GM10266 (cell line): ENCODE data around the gene DOC2B.
"Not testable (repeated sequence)": the region's sequence is repeated elsewhere in the genome, so short reads cannot be mapped to it uniquely, and the experiment has no call there.

Source experiments
- DNase-seq: peaks from one replicate; pipeline ENCODE4 v3.0.0; 2012; ENCODE audit errors: extremely low spot score
- TF ChIP-seq, protein P1 (sequence below): IDR thresholded peaks from 2 replicates; pipeline ENCODE4 v1.5.1; 2012; ENCODE audit warnings: mild to moderate bottlenecking, low read depth; ENCODE audit not compliant: control insufficient read depth, insufficient read depth; ENCODE audit errors: missing control alignments

Gene DOC2B

DNA sequence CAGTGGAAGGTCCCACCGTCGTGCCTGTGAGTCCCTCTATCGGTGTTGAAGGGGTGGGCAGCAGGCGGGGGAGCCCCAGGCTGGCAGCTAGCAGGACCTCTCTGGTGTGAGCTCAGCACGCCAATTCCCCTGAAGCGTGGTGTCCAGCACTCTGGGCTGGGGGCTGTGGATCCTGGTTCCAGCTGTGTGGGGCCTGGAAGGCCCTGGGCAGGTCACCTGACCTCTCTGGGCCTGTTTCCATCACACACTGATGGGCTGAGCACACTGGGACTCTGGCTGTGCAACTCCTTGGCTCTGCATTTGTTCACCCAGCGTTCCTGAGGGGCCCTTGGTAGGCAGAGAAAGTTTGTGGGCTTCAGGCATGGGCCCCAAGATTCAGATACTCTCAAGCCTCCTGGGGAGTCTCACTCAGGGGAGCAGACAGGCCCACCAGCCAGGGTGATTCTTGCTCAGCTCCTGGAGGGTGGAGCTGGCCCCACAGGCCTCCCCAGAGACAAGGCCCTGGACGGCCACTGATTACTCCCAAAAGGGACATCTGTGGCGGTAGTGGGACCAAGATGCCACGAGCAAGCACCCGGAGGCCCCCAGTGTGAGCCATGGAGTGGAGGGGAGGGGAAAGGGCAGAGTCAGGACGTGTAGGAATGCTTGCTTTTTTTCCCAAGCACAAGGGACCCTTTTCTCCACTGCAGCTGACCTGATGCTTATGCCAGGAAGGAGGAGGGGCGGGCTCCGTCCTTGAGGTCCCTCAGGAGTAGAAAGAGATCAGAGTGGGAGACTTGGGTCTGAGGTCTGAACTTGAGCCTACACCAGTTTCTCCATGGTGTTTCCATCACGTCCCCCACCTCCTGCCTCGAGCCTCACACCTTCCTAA is 35.5 kb downstream of the DOC2B start:
- TF ChIP-seq, protein P1, sequence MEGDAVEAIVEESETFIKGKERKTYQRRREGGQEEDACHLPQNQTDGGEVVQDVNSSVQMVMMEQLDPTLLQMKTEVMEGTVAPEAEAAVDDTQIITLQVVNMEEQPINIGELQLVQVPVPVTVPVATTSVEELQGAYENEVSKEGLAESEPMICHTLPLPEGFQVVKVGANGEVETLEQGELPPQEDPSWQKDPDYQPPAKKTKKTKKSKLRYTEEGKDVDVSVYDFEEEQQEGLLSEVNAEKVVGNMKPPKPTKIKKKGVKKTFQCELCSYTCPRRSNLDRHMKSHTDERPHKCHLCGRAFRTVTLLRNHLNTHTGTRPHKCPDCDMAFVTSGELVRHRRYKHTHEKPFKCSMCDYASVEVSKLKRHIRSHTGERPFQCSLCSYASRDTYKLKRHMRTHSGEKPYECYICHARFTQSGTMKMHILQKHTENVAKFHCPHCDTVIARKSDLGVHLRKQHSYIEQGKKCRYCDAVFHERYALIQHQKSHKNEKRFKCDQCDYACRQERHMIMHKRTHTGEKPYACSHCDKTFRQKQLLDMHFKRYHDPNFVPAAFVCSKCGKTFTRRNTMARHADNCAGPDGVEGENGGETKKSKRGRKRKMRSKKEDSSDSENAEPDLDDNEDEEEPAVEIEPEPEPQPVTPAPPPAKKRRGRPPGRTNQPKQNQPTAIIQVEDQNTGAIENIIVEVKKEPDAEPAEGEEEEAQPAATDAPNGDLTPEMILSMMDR: no peak
- DNase-seq: no peak

DNA sequence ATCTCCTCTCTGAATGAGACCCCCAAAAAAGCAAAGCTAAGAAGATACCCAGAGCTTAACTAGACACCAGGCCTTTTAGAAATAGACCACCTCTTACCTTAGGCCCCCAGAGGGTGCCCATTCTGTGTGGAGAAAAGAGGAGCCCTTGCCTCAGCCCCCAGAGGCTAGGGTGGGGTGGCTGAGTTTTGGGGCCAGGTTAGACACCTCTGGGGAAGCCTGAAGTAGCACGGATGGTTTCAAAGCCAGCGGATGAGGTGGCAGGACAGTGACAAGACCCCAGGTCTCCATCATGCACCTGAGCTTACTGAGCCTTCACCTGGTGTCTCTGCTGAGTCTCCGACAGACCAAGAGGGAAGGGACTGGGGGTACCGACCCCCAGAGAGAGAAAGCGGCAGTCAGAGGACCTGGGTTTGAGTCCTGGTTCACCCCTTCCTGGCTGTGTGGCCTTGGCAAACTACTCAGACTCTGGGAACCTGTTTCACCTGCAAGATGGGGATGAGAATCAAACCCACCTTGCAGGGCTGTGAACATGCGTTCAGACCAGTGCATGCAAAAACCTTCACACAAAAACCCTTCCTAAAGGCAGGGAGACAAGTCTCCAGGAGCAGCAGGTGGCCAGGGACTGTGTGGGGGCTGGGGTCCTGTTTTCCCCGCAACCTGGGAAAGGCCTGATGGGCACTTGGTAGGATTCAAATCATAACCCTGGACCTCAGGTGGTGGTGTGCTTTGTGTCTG is 36.3 kb downstream of the DOC2B start:
- no peak for DNase-seq
- TF ChIP-seq, protein P1: no peak

DNA sequence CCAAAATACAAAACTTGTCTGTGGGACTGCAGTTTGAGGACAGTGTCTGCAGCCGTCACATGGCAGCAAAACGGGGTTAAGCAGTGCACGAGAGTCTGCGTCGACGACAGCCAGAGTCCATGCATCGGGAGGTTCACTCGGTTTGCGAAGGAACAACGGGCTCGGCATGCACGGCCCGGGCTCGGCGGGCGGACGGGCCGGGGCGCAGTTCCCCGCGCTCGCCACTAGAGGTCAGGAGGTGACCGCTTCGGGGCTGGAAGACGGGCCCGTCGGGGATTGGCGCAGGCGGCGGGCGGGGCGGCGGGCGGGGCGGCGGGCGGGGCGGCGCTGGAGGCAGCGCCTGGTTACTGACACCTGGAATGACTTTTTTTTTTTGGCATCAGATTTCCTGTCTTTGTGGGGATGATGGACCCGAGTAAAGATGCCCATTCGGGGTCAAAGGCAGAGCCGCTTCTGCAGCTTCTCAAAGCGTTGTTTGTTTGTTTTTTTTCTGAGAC is 37.6 kb downstream of the DOC2B start:
- peak; percentile 91 for DNase-seq

DNA sequence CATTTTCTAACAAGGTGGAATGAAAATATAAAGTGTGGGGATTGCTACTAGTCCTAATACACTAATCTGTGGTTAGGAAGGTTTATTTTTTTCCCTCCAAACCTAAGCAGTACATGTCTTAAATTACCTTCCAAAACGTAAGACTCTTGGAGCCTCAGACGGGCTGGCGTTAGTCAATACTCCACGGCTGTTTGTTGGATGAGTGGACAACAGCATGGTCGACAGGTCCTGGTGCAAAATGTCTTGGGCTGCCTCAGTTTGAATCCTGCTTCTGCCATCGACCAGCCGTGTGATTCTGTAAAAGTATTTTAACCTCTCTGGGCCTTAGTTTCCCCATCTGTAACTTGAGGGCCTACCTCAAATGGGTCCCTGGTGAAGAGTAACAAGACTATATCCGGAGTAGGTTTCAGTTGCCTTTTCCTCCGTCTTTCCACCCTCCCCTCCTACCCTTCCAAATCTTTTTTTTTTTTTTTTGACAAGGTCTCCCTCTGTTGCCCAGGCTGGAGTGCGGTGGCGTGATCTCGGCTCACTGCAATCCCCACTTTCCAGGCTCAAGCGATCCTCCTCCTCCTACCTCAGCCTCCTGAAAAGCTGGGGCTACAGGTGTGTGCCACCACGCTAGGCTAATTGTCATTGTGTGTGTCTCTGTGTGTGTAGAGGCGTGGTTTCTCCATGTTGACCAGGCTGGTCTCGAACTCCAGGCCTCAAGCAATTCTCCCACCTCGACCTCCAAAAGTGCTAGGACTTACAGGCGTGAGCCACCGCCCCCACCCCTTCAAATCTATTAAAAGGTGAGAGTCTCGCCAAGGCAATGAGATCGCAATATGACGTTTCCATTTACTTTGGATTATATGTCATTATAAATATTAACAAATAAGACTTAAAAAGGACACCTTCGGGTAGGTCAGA is 38.3 kb downstream of the DOC2B start:
- no peak for DNase-seq
- TF ChIP-seq, protein P1: no peak

More for the DNA sequence above, 37.6 kb downstream of the DOC2B start:
- TF ChIP-seq, protein P1: peak; percentile 90

DNA sequence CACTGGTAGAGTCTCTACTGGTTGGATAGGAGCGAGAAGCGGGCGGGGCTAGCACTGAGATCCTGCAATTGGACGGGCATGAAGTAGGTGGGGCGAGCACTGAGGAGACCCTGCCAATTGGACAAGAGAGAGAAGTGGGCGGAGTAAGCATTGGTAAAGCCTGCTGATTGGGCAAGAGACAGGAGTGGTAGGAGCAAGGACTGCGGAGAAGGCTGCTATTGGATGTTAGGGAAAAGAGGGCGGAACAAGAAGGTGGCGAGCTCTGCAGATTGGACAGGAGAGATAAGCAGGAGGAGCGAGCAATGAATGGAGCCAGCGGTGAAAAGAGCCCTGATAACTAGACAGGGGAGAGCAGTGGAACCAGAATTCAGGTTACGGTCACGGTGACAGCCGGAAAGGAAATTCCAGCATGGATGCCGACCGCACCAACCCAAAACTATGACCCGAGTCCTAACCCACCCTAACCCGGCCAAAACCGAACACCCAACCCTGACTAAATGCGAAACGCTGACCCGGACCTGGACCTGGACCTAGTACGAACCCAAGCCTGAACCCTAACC is 39.3 kb downstream of the DOC2B start:
- no peak for DNase-seq

DNA sequence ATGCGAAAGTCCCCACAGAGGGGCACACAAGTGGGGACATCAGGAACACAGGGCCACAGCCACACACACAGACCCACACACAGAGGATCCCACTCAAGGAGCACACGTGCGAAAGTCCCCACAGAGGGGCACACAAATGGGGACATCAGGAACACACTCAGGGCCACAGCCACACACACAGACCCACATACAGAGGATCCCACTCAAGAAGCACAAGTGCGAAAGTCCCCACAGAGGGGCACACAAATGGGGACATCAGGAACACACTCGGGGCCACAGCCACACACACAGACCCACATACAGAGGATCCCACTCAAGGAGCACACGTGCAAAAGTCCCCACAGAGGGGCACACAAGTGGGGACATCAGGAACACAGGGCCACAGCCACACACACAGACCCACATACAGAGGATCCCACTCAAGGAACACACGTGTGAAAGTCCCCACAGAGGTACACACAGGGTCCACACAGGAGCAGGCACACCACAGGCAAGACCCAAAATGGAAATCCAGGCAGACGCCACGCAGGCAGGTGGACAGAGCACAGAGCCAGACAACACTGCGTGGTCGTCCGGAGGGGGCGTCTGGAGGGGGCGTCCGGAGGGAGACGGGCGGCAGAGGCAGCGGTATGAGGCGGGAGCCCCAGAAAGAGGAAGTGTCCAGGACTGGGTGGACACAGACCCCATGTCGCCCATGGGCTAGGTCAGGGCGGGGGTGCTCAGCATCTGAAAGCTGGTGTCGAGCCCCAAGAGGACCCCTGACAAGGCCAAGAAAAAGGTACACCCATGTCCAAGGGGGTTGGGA is 41.8 kb downstream of the DOC2B start:
- DNase-seq: not testable (repeated sequence)

More for the DNA sequence above, 39.3 kb downstream of the DOC2B start:
- TF ChIP-seq, protein P1: no peak

DNA sequence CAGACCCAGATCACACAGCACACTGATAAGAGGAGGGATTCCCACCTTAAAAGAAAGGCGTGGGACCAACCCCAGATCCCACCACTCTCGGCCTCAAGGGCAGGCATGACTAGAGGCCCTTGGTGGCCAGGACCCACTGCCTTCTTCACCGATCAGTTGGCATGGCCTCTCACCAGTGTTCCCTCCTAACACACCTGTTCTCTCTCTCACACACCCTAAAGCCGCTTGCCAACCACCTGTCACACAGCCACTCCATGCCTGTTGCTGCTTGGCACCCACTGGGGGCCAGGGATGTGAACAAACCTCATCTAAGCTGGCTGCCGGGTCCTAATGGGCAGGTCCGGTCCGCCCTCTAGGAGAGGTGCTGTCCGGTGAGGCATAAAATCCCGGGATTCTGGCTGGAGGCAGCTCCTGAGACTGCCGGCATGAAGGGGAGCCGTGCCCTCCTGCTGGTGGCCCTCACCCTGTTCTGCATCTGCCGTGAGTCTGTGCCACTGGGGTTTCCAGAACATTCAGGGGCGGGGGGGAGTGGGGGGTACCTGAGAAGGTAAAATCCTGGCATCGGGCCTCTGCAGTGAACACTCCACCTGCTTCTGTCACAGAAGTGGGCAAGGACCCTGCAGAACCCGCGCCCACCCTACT is 44.2 kb downstream of the DOC2B start, which contains the start of gene SCGB1C2:
Gene SCGB1C2 (plus strand): TSS at position 404 of the 642 bp plus-strand sequence. CDS start 22 bp downstream, at position 426.
- DNase-seq: not testable (repeated sequence)
